Measurements from ENCODE around the gene DPEP3. TPM values are rescaled to one million over a fixed set of nuclear protein-coding genes. Genes with fewer than 3 reads are reported as not detected.
A peak's percentile ranks its signal among the peaks of the same experiment; 100 is the strongest.

DPEP3 gene
- total RNA-seq, 6 experiments from 2014 or later: 0.10 TPM; not detected in 5

GRCh38 chr16:67935402-67936123 is 44.7 kb downstream of the DPEP3 start:
- TF ChIP-seq, protein P1, sequence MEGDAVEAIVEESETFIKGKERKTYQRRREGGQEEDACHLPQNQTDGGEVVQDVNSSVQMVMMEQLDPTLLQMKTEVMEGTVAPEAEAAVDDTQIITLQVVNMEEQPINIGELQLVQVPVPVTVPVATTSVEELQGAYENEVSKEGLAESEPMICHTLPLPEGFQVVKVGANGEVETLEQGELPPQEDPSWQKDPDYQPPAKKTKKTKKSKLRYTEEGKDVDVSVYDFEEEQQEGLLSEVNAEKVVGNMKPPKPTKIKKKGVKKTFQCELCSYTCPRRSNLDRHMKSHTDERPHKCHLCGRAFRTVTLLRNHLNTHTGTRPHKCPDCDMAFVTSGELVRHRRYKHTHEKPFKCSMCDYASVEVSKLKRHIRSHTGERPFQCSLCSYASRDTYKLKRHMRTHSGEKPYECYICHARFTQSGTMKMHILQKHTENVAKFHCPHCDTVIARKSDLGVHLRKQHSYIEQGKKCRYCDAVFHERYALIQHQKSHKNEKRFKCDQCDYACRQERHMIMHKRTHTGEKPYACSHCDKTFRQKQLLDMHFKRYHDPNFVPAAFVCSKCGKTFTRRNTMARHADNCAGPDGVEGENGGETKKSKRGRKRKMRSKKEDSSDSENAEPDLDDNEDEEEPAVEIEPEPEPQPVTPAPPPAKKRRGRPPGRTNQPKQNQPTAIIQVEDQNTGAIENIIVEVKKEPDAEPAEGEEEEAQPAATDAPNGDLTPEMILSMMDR (IDR thresholded peaks at IDR 0.05): no peak
- TF ChIP-seq POLR2A (IDR thresholded peaks at IDR 0.05): peak; percentile 67
- H3K27me3 ChIP-seq: no peaks in the 10 kb centered on the region
- peak; percentile 90 to 96 (median 92) for ATAC-seq
- peaks cover 0 to 30% (median 3%) of the 10 kb centered on the region in 4 donors for H3K4me1 ChIP-seq
- H3K9me3 ChIP-seq: no peaks in the 10 kb centered on the region
- intact Hi-C loops (cut with DNase I): no loop called here
- peak; percentile 97 to 99 (median 99) for DNase-seq
- peak overlapping the region; percentile 83 to 97 (median 92) for H3K4me3 ChIP-seq
- WGBS (ENCODE audit: insufficient coverage, low coverage, low lambda C conversion rate, missing lambda C conversion rate): 8% methylated on average over 10 of the region's 55 CpGs
- H3K36me3 ChIP-seq: peaks cover 0 to 4% (median 0%) of the 10 kb centered on the region in 4 donors
- peak overlapping the region; percentile 87 to 96 (median 93) for H3K27ac ChIP-seq

DNA sequence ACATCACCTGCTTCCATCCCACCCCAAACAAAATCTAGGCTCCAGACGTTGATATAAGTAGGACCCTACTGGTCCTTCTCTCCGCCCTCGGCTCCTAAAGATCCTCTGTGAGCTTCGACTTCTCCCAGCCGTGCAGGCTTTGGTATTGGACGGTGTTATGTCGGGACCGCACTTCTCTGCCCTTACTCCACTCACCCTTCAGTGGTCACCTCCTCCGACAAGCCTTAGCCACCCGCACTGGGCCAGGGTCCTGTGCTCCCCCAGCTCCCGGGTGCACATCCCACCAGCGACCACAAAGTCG is 45.2 kb downstream of the DPEP3 start:
- WGBS (ENCODE audit: insufficient coverage, low coverage, low lambda C conversion rate, missing lambda C conversion rate): 34% methylated on average over 12 of the region's 13 CpGs
- TF ChIP-seq POLR2A (IDR thresholded peaks at IDR 0.05): no peak
- TF ChIP-seq, protein P1 (IDR thresholded peaks at IDR 0.05): no peak
- H3K9me3 ChIP-seq: no peaks in the 10 kb centered on the region
- peak overlapping the region in 1 of 3 donors; percentile 96 for H3K27ac ChIP-seq
- DNase-seq: no peak
- no peaks in the 10 kb centered on the region for H3K27me3 ChIP-seq
- intact Hi-C loops (cut with DNase I): no loop called here
- no peak for ATAC-seq
- peak overlapping the region; percentile 83 to 97 (median 92) for H3K4me3 ChIP-seq
- H3K4me1 ChIP-seq: peaks cover 0 to 25% (median 3%) of the 10 kb centered on the region in 4 donors
- peaks cover 0 to 4% (median 0%) of the 10 kb centered on the region in 4 donors for H3K36me3 ChIP-seq

- no peaks in the 10 kb centered on the region for H3K27me3 ChIP-seq
- no peak overlapping the region for H3K27ac ChIP-seq
- H3K36me3 ChIP-seq: peaks cover 0 to 4% (median 0%) of the 10 kb centered on the region in 4 donors
- peaks cover 0 to 20% (median 3%) of the 10 kb centered on the region in 4 donors for H3K4me1 ChIP-seq
- intact Hi-C loops (cut with DNase I): no loop called here
- H3K9me3 ChIP-seq: no peaks in the 10 kb centered on the region
- 77% methylated on average over 5 of the region's 13 CpGs for WGBS (ENCODE audit: insufficient coverage, low coverage, low lambda C conversion rate, missing lambda C conversion rate)
- DNase-seq (peak in 1 of 3 donors; percentile 57), ATAC-seq (no peak)
- TF ChIP-seq, protein P1 (IDR thresholded peaks at IDR 0.05): no peak
- TF ChIP-seq POLR2A (IDR thresholded peaks at IDR 0.05): no peak
- H3K4me3 ChIP-seq: no peak overlapping the region
Observed at GRCh38 chr16:67934306-67935100, 45.8 kb downstream of the DPEP3 start.

GRCh38 chr16:67933805-67934204 is 46.5 kb downstream of the DPEP3 start:
- Histone ChIP-seq H3K9me3 (no peaks in the 10 kb centered on the region), H3K27ac (no peak overlapping the region), H3K27me3 (no peaks in the 10 kb centered on the region), H3K4me1 (peaks cover 0 to 19% (median 3%) of the 10 kb centered on the region in 4 donors), H3K36me3 (peaks cover 0 to 4% (median 0%) of the 10 kb centered on the region in 4 donors), H3K4me3 (no peak overlapping the region)
- DNase-seq (peak in 1 of 3 donors; percentile 37), ATAC-seq (no peak)
- no peak for TF ChIP-seq POLR2A (IDR thresholded peaks at IDR 0.05)
- TF ChIP-seq, protein P1 (IDR thresholded peaks at IDR 0.05): no peak
- 68% methylated on average over 2 of the region's 7 CpGs for WGBS (ENCODE audit: insufficient coverage, low coverage, low lambda C conversion rate, missing lambda C conversion rate)
- intact Hi-C loops (cut with DNase I): no loop called here
